GM23338 (cell line): ENCODE results near the gene DCLK2. TPM values are rescaled to one million over a fixed set of nuclear protein-coding genes. Genes with fewer than 3 reads are reported as not detected.

ENCODE experiments used
- ATAC-seq: fragments of 200-7000 bp; cut with Tn5 transposase; 3 replicates; pipeline ENCODE4 v1.9.1; 2020
- DNase-seq: peaks from one replicate; pipeline ENCODE4 v3.0.0-alpha.2; 2015; ENCODE audit warnings: low spot score
- H2AFZ ChIP-seq: fragments of 200-600 bp; sonication (generic); 2 replicates; pipeline ENCODE4 v1.8.0; 2016; ENCODE audit warnings: antibody characterized with exemption, mild to moderate bottlenecking, moderate library complexity
- H3F3A ChIP-seq: fragments of 200-600 bp; sonication (generic); replicated peaks from 2 replicates; pipeline ENCODE4 v1.8.0; 2017; ENCODE audit warnings: antibody characterized with exemption, mixed run types, low read depth
- H3K27ac ChIP-seq: fragments of 200-600 bp; sonication (generic); 2 replicates; pipeline ENCODE4 v1.6.1; 2016; ENCODE audit warnings: low read depth
- H3K27me3 ChIP-seq: fragments of 200-600 bp; sonication (generic); 2 replicates; pipeline ENCODE4 v1.8.0; 2016; ENCODE audit warnings: mild to moderate bottlenecking, mixed run types, moderate library complexity; ENCODE audit not compliant: insufficient read depth
- H3K36me3 ChIP-seq: fragments of 200-600 bp; sonication (generic); 2 replicates; pipeline ENCODE4 v1.8.0; 2016; ENCODE audit warnings: mild to moderate bottlenecking; ENCODE audit not compliant: insufficient read depth
- H3K4me1 ChIP-seq: fragments of 200-600 bp; sonication (generic); 2 replicates; pipeline ENCODE4 v1.8.0; 2016; ENCODE audit warnings: mild to moderate bottlenecking, moderate library complexity; ENCODE audit not compliant: insufficient read depth
- H3K4me2 ChIP-seq: fragments of 200-600 bp; sonication (generic); 2 replicates; pipeline ENCODE4 v1.7.1; 2017; ENCODE audit warnings: mixed run types
- H3K4me3 ChIP-seq: fragments of 200-600 bp; sonication (generic); 2 replicates; pipeline ENCODE4 v1.6.1; 2016; ENCODE audit warnings: mixed run types
- H3K79me2 ChIP-seq: fragments of 200-600 bp; sonication (generic); replicated peaks from 2 replicates; pipeline ENCODE4 v1.8.0; 2017; ENCODE audit warnings: mild to moderate bottlenecking; ENCODE audit not compliant: insufficient read depth
- H3K9me2 ChIP-seq: fragments of 200-600 bp; sonication (generic); 2 replicates; pipeline ENCODE4 v1.8.0; 2017; ENCODE audit not compliant: insufficient read depth
- H4K20me1 ChIP-seq: fragments of 200-600 bp; sonication (generic); replicated peaks from 2 replicates; pipeline ENCODE4 v1.8.0; 2017; ENCODE audit warnings: mild to moderate bottlenecking; ENCODE audit not compliant: insufficient read depth
- H3K27ac Mint-ChIP-seq: 2 replicates; pipeline ENCODE4 v1.8.0; 2020; ENCODE audit warnings: inconsistent platforms, mild to moderate bottlenecking, moderate library complexity, mixed read lengths
- H3K27me3 Mint-ChIP-seq: 3 replicates; pipeline ENCODE4 v1.8.0; 2022; ENCODE audit warnings: low read depth, mild to moderate bottlenecking, moderate library complexity, mixed read lengths, inconsistent platforms; ENCODE audit not compliant: insufficient read depth, poor library complexity
- H3K36me3 Mint-ChIP-seq: 3 replicates; pipeline ENCODE4 v1.8.0; 2021; ENCODE audit warnings: low read depth, mild to moderate bottlenecking, inconsistent platforms, moderate library complexity, mixed read lengths
- H3K4me1 Mint-ChIP-seq: 3 replicates; pipeline ENCODE4 v1.8.0; 2020; ENCODE audit warnings: mild to moderate bottlenecking, inconsistent platforms, mixed read lengths
- H3K4me3 Mint-ChIP-seq: 3 replicates; pipeline ENCODE4 v1.8.0; 2021; ENCODE audit warnings: moderate library complexity, mild to moderate bottlenecking, inconsistent platforms, mixed read lengths
- H3K9me3 Mint-ChIP-seq: 3 replicates; pipeline ENCODE4 v1.8.0; 2020; ENCODE audit warnings: moderate library complexity, mild to moderate bottlenecking, inconsistent platforms, mixed read lengths
- ETS1 ChIP-seq: IDR thresholded peaks from 2 replicates; pipeline ENCODE4 v1.6.1; 2016; ENCODE audit warnings: antibody characterized with exemption
- JUNB ChIP-seq: IDR thresholded peaks from one replicate; pipeline ENCODE4 v1.6.1; 2016; ENCODE audit warnings: antibody characterized with exemption; ENCODE audit not compliant: unreplicated experiment
- NANOG ChIP-seq: IDR thresholded peaks from 2 replicates; pipeline ENCODE4 v1.6.1; 2016; ENCODE audit warnings: antibody characterized with exemption, borderline replicate concordance
- REST ChIP-seq: IDR thresholded peaks from one replicate; pipeline ENCODE4 v1.6.1; 2018; ENCODE audit warnings: antibody characterized with exemption; ENCODE audit not compliant: unreplicated experiment
- STAT1 ChIP-seq: IDR thresholded peaks from one replicate; pipeline ENCODE4 v1.6.1; 2016; ENCODE audit warnings: antibody characterized with exemption; ENCODE audit not compliant: unreplicated experiment
- polyA plus RNA-seq: library from polyadenylated mRNA; unstranded; fragments of >200 nt; fragmentation: Nextera tagmentation; extraction: Ambion mirVana; gene quantifications from 2 replicates; pipeline ENCODE4 v1.2.1, GENCODE V29; 2016
- total RNA-seq: library from RNA; depleted of rRNA; stranded (reverse); fragments of >200 nt; shearing (Covaris generic); gene quantifications from 2 replicates; pipeline ENCODE4 v1.2.3, GENCODE V29; 2014
- TF ChIP-seq, protein P1 (sequence below): fragments of 250-450 bp; sonication (Bioruptor Pico); IDR thresholded peaks from 2 replicates; pipeline ENCODE4 v1.5.0; 2020; ENCODE audit warnings: mild to moderate bottlenecking, moderate library complexity

Gene DCLK2
- total and polyA plus RNA-seq, 2 experiments from 2014 or later: 0.49 TPM; not detected in 1

DNA sequence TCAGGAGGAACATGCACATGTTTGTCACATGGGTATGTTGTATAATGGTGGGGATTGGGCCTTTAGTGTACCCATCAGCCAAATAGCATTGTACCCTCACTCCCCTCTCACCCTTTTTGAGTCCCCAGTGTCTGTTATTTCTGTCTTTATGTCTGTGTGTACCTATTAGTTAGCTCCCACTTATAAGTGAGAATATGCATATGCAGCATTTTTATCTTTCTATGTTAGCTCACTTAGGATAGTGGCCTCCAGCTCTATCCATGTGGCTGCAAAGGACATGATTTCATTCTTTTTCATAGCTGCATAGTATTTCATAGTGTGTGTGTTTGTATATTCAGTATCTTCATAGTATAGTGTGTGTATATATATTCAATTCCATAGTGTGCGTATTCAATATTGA, 64.6 kb downstream of the DCLK2 start:
- Mint-ChIP-seq H3K9me3 (peaks cover 21% of the 10 kb centered on the region), H3K27me3 (no peaks in the 10 kb centered on the region), H3K27ac (no peak overlapping the region), H3K4me3 (no peak overlapping the region), H3K36me3 (peaks cover 9% of the 10 kb centered on the region; the same call in 2 of the 3 replicates), H3K4me1 (no peaks in the 10 kb centered on the region)
- no peak overlapping the region for H2AFZ ChIP-seq
- no peaks in the 10 kb centered on the region for H3F3A ChIP-seq
- no peak overlapping the region for H3K27ac ChIP-seq
- H3K79me2 ChIP-seq: no peaks in the 10 kb centered on the region
- DNase-seq (no peak), ATAC-seq (no peak)
- no peaks in the 10 kb centered on the region for H3K9me2 ChIP-seq
- H3K4me1 ChIP-seq: no peaks in the 10 kb centered on the region
- H3K36me3 ChIP-seq: no peaks in the 10 kb centered on the region
- H3K4me2 ChIP-seq: no peak overlapping the region
- no peak overlapping the region for H3K4me3 ChIP-seq
- no peaks in the 10 kb centered on the region for H4K20me1 ChIP-seq
- no peaks in the 10 kb centered on the region for H3K27me3 ChIP-seq
- TF ChIP-seq, protein P1, sequence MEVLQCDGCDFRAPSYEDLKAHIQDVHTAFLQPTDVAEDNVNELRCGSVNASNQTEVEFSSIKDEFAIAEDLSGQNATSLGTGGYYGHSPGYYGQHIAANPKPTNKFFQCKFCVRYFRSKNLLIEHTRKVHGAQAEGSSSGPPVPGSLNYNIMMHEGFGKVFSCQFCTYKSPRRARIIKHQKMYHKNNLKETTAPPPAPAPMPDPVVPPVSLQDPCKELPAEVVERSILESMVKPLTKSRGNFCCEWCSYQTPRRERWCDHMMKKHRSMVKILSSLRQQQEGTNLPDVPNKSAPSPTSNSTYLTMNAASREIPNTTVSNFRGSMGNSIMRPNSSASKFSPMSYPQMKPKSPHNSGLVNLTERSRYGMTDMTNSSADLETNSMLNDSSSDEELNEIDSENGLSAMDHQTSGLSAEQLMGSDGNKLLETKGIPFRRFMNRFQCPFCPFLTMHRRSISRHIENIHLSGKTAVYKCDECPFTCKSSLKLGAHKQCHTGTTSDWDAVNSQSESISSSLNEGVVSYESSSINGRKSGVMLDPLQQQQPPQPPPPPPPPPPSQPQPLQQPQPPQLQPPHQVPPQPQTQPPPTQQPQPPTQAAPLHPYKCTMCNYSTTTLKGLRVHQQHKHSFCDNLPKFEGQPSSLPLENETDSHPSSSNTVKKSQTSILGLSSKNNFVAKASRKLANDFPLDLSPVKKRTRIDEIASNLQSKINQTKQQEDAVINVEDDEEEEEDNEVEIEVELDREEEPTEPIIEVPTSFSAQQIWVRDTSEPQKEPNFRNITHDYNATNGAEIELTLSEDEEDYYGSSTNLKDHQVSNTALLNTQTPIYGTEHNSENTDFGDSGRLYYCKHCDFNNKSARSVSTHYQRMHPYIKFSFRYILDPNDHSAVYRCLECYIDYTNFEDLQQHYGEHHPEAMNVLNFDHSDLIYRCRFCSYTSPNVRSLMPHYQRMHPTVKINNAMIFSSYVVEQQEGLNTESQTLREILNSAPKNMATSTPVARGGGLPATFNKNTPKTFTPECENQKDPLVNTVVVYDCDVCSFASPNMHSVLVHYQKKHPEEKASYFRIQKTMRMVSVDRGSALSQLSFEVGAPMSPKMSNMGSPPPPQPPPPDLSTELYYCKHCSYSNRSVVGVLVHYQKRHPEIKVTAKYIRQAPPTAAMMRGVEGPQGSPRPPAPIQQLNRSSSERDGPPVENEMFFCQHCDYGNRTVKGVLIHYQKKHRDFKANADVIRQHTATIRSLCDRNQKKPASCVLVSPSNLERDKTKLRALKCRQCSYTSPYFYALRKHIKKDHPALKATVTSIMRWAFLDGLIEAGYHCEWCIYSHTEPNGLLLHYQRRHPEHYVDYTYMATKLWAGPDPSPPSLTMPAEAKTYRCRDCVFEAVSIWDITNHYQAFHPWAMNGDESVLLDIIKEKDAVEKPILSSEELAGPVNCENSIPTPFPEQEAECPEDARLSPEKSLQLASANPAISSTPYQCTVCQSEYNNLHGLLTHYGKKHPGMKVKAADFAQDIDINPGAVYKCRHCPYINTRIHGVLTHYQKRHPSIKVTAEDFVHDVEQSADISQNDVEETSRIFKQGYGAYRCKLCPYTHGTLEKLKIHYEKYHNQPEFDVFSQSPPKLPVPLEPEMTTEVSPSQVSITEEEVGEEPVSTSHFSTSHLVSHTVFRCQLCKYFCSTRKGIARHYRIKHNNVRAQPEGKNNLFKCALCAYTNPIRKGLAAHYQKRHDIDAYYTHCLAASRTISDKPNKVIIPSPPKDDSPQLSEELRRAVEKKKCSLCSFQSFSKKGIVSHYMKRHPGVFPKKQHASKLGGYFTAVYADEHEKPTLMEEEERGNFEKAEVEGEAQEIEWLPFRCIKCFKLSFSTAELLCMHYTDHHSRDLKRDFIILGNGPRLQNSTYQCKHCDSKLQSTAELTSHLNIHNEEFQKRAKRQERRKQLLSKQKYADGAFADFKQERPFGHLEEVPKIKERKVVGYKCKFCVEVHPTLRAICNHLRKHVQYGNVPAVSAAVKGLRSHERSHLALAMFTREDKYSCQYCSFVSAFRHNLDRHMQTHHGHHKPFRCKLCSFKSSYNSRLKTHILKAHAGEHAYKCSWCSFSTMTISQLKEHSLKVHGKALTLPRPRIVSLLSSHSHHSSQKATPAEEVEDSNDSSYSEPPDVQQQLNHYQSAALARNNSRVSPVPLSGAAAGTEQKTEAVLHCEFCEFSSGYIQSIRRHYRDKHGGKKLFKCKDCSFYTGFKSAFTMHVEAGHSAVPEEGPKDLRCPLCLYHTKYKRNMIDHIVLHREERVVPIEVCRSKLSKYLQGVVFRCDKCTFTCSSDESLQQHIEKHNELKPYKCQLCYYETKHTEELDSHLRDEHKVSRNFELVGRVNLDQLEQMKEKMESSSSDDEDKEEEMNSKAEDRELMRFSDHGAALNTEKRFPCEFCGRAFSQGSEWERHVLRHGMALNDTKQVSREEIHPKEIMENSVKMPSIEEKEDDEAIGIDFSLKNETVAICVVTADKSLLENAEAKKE (CRISPR knock-in tag): no peak
- TF ChIP-seq ETS1 (no peak), STAT1 (no peak), JUNB (no peak), REST (no peak), NANOG (no peak)
